ENCODE data around the gene ESRRG.

DNA sequence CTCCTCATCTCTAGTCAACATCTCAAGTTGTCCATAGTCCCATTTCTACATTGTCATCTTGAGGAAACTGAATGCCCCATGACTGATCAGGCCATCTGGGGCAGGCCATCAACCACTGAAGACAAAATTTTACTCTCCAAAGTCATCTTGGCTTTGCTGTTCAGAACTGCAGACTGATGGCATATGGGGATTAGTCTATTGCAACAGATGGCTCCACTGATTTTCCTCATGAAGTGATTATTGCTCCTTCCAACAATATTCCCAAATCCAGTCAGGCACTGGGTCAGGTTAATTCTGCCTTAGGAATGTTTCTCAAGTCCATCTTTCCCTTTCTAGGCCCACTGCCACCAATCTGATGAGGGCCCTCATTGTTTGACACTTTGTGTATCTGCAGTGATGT is 101.7 kb downstream of the ESRRG start:
- TF ChIP-seq NRF1 (IDR thresholded peaks at IDR 0.05; ENCODE audit: low read depth, low read length) (no peak), RFX5 (IDR thresholded peaks at IDR 0.05; ENCODE audit: borderline replicate concordance, low read depth, low read length) (no peak), KDM1A (IDR thresholded peaks at IDR 0.05; ENCODE audit: borderline replicate concordance, low read length) (no peak), RAD21 (IDR thresholded peaks at IDR 0.05 in 1 of 2, conservative IDR thresholded peaks at IDR 0.05 in 1 of 2; ENCODE audit: low read depth in 2 of 2, low read length in 2 of 2) (no peak), EP300 (IDR thresholded peaks at IDR 0.05; ENCODE audit: borderline replicate concordance in 1 of 2, low read depth in 2 of 2, low read length in 2 of 2) (no peak), RBBP5 (IDR thresholded peaks at IDR 0.05; ENCODE audit: borderline replicate concordance, low read depth, low read length) (no peak), TCF12 (IDR thresholded peaks at IDR 0.05; ENCODE audit: low read depth, low read length) (no peak), EGR1 (IDR thresholded peaks at IDR 0.05; ENCODE audit: borderline replicate concordance, low read depth, low read length) (no peak), KDM5A (IDR thresholded peaks at IDR 0.05; ENCODE audit: low read length) (no peak), SP4 (IDR thresholded peaks at IDR 0.05; ENCODE audit: low read length) (no peak)
- TF ChIP-seq, protein P1, sequence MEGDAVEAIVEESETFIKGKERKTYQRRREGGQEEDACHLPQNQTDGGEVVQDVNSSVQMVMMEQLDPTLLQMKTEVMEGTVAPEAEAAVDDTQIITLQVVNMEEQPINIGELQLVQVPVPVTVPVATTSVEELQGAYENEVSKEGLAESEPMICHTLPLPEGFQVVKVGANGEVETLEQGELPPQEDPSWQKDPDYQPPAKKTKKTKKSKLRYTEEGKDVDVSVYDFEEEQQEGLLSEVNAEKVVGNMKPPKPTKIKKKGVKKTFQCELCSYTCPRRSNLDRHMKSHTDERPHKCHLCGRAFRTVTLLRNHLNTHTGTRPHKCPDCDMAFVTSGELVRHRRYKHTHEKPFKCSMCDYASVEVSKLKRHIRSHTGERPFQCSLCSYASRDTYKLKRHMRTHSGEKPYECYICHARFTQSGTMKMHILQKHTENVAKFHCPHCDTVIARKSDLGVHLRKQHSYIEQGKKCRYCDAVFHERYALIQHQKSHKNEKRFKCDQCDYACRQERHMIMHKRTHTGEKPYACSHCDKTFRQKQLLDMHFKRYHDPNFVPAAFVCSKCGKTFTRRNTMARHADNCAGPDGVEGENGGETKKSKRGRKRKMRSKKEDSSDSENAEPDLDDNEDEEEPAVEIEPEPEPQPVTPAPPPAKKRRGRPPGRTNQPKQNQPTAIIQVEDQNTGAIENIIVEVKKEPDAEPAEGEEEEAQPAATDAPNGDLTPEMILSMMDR (IDR thresholded peaks at IDR 0.05; ENCODE audit: control extremely low read depth in 1 of 3, insufficient read depth in 1 of 3, low read depth in 1 of 3, low read length in 3 of 3): no peak

Data from H1 (cell line).